Nephron progenitor cell (in vitro differentiated cells): Measurements from ENCODE around the gene KIF20B.

Experiments used
- DNase-seq: peaks from one replicate; pipeline ENCODE4 v3.0.0; 2021
- H3K27ac Mint-ChIP-seq: 2 replicates; pipeline ENCODE4 v1.8.0; 2021; ENCODE audit warnings: mild to moderate bottlenecking, moderate library complexity, mixed read lengths
- H3K27me3 Mint-ChIP-seq: 2 replicates; pipeline ENCODE4 v1.8.0; 2021; ENCODE audit warnings: mild to moderate bottlenecking, low read depth, mixed read lengths; ENCODE audit not compliant: poor library complexity
- H3K36me3 Mint-ChIP-seq: 2 replicates; pipeline ENCODE4 v1.8.0; 2021; ENCODE audit warnings: low read depth, mixed read lengths
- H3K4me1 Mint-ChIP-seq: 2 replicates; pipeline ENCODE4 v1.8.0; 2021; ENCODE audit warnings: mixed read lengths
- H3K4me3 Mint-ChIP-seq: 2 replicates; pipeline ENCODE4 v1.8.0; 2021; ENCODE audit warnings: mild to moderate bottlenecking, moderate library complexity, mixed read lengths
- H3K9me3 Mint-ChIP-seq: 2 replicates; pipeline ENCODE4 v1.8.0; 2021; ENCODE audit warnings: mild to moderate bottlenecking, moderate library complexity, mixed read lengths
- TF ChIP-seq, protein P1 (sequence below): fragments of 200-600 bp; sonication (generic); IDR thresholded peaks from 2 replicates; pipeline ENCODE4 v1.5.0; 2021; ENCODE audit warnings: antibody characterized with exemption

The KIF20B gene

DNA sequence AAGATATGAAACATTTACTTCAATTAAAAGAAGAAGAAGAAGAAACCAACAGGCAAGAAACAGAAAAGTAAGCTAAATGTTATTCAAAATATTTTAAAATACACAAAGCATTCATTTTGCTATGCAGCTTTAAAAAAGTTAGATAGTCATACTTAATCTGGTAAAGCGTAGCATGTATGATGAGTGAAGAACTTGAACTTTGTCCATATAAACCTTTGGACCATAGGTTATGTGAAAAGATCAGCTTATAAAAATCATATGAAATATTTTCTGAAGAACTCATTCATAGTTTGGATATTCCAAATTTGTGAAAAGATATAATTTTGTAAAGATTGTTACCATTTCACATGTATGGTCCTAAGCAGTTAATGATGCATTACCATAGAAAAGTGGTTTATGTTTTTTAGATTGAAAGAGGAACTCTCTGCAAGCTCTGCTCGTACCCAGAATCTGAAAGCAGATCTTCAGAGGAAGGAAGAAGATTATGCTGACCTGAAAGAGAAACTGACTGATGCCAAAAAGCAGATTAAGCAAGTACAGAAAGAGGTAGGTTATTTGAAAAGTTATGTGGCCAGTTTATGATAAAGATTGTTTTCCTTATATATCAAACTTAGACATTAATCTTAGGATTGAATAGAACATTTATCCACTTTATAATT, 37.3 kb downstream of the KIF20B start:
- Mint-ChIP-seq H3K4me3 (no peak overlapping the region), H3K4me1 (no peaks in the 10 kb centered on the region), H3K9me3 (no peaks in the 10 kb centered on the region), H3K36me3 (peaks cover 40% of the 10 kb centered on the region), H3K27ac (no peak overlapping the region), H3K27me3 (no peaks in the 10 kb centered on the region)
- no peak for DNase-seq
- TF ChIP-seq, protein P1, sequence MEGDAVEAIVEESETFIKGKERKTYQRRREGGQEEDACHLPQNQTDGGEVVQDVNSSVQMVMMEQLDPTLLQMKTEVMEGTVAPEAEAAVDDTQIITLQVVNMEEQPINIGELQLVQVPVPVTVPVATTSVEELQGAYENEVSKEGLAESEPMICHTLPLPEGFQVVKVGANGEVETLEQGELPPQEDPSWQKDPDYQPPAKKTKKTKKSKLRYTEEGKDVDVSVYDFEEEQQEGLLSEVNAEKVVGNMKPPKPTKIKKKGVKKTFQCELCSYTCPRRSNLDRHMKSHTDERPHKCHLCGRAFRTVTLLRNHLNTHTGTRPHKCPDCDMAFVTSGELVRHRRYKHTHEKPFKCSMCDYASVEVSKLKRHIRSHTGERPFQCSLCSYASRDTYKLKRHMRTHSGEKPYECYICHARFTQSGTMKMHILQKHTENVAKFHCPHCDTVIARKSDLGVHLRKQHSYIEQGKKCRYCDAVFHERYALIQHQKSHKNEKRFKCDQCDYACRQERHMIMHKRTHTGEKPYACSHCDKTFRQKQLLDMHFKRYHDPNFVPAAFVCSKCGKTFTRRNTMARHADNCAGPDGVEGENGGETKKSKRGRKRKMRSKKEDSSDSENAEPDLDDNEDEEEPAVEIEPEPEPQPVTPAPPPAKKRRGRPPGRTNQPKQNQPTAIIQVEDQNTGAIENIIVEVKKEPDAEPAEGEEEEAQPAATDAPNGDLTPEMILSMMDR = no peak

DNA sequence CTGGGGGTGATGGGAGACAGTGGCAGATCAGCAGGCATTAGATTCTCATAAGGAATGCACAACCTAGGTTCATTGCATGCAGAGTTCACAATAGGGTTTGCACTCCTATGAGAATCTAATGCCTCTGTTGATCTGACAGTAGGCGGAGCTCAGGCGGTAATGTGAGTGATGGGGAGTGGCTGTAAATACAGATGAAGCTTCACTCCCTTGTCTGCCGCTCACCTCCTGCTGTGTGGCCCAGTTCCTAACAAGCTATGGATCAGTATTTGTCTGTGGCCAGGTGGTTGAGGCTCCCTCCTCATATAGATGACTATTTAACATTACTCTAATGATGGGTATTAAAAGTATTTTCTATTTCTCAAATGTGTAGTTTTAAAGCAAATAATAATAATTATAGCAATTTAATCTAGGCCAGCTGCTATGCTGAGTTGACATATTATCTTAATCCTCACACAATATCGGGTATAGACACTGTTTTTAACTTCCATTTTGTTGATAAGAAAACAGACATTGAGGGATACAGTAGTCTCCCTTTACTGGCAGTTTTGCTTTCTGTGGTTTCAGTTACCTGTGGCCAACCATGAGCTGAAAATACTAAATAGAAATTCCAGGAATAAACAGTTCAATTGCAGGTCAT, 39.9 kb downstream of the KIF20B start:
- Mint-ChIP-seq H3K4me3 (no peak overlapping the region), H3K36me3 (peaks cover 57% of the 10 kb centered on the region), H3K27me3 (no peaks in the 10 kb centered on the region), H3K4me1 (no peaks in the 10 kb centered on the region), H3K27ac (no peak overlapping the region), H3K9me3 (no peaks in the 10 kb centered on the region)
- TF ChIP-seq, protein P1 = no peak
- no peak for DNase-seq

DNA sequence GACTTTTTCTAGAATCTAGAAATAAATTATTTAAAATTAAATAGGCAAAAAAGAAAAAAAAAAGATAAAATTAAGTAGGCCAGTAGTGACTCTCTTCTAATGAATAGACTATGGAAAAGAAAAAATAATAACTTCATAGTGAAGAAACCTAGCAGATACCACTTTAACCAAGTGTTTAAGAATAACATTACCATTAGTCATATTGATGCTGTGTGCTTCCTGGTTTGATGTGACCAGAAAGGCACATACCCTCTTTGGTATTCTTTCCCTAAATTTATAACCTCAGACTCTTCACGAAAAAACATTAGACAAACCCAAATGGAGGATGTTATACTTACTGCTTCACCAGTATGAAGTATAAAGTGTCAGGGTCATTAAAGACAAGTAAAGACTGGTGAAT, 42.6 kb downstream of the KIF20B start:
- no peaks in the 10 kb centered on the region for H3K27me3 Mint-ChIP-seq
- no peaks in the 10 kb centered on the region for H3K9me3 Mint-ChIP-seq
- no peak overlapping the region for H3K27ac Mint-ChIP-seq
- H3K4me1 Mint-ChIP-seq = no peaks in the 10 kb centered on the region
- DNase-seq = no peak
- H3K4me3 Mint-ChIP-seq = no peak overlapping the region
- peaks cover 51% of the 10 kb centered on the region for H3K36me3 Mint-ChIP-seq
- TF ChIP-seq, protein P1 = no peak

- Mint-ChIP-seq H3K36me3 (peaks cover 35% of the 10 kb centered on the region), H3K4me3 (no peak overlapping the region)
Measured at GRCh38 chr10:89745903-89746302, 44.5 kb downstream of the KIF20B start.

DNA sequence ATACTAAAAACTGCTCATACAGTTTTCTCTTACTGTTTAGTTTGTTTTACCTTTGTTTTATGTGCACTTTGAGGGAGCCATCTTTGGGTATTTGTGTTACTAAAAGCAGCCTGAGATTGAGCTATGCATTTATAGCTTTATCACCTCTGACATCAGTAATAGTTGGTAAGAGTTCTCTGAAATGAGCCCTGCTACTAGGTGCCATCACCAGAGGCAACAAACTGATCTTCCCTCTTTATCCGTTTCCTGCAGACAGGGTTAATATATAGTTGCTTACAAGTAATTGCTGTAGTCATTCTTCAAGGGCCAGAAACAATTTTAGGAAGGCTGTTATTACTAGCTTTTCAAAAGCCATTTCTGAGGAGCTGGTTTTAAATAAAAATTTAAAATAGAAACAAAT, 49.1 kb downstream of the KIF20B start:
- Mint-ChIP-seq H3K27me3 (no peaks in the 10 kb centered on the region), H3K27ac (no peak overlapping the region), H3K9me3 (no peaks in the 10 kb centered on the region), H3K4me1 (no peaks in the 10 kb centered on the region), H3K4me3 (no peak overlapping the region), H3K36me3 (peaks cover 43% of the 10 kb centered on the region)
- DNase-seq = no peak
- TF ChIP-seq, protein P1 = no peak

More at GRCh38 chr10:89745903-89746302, 44.5 kb downstream of the KIF20B start:
- DNase-seq = no peak
- TF ChIP-seq, protein P1 = no peak
- H3K4me1 Mint-ChIP-seq = no peaks in the 10 kb centered on the region
- no peaks in the 10 kb centered on the region for H3K27me3 Mint-ChIP-seq
- H3K27ac Mint-ChIP-seq = no peak overlapping the region
- H3K9me3 Mint-ChIP-seq = no peaks in the 10 kb centered on the region

DNA sequence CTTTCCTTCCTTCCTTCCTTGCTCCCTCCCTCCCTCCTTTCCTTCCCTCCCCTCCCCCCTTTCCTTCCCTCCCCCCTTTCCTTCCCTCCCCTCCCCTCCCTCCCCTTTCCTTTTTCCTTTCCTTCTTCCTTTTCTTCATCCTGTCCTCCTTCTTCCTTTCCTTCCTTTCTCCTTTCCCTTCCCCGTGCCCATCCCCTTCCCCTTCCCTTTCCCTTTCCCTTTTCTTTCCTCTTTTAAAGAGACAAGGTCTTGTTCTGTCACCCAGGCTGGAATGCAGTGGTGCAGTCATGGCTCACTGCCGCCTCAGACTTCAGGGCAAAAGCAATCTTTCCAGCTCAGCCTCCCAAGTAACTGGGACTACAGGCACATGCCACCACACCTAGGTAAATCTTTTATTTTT, 54.0 kb downstream of the KIF20B start:
- TF ChIP-seq, protein P1 = no peak
- H3K36me3 Mint-ChIP-seq = peaks cover 45% of the 10 kb centered on the region
- no peaks in the 10 kb centered on the region for H3K9me3 Mint-ChIP-seq
- H3K4me1 Mint-ChIP-seq = no peaks in the 10 kb centered on the region
- no peak overlapping the region for H3K4me3 Mint-ChIP-seq
- no peaks in the 10 kb centered on the region for H3K27me3 Mint-ChIP-seq
- no peak for DNase-seq
- H3K27ac Mint-ChIP-seq = no peak overlapping the region
